ENCODE data around the gene DNAAF3. TPM values are rescaled to one million over a fixed set of nuclear protein-coding genes. Genes with fewer than 3 reads are reported as not detected.

Gene DNAAF3
- 3.9 and 4.9 TPM in 2 replicates for total RNA-seq (2022)
- percentile 25 among the genes with signal in this experiment for Bru-seq, nascent RNA
- BruChase-seq, experiment 1, labeled RNA remaining after a 6-hour chase: percentile 36 among the genes with signal in this experiment
- percentile 25 among the genes with signal in this experiment for BruChase-seq, experiment 2, labeled RNA remaining after a 2-hour chase
- long read RNA-seq, partial matches to known transcripts: 1 of 5 reads
- long read RNA-seq, other reads (novel, unspliced or antisense): 2 of 5 reads

GRCh38 chr19:55166530-55167268, at the start of gene DNAAF3:
Gene DNAAF3, minus strand, starts transcription at chr19:55166613. Its CDS starts 200 bp downstream, at chr19:55166413.
- peaks cover 10% of the 10 kb centered on the region for H3K4me1 Mint-ChIP-seq (ENCODE audit: insufficient read depth, unreplicated experiment)
- CTCF ChIA-PET: interaction anchor here (0.6 to 2.0 kb wide), 14 partner anchors 14 to 471 kb away, joined by 3 to 7 read pairs (median 4); partner anchors contain the start of genes PPP6R1 and TMEM238
- no TSS peak for BruUV-seq (replicated peaks)
- peak; percentile 100 for DNase-seq (ENCODE audit: unreplicated experiment)
- no peaks in the 10 kb centered on the region for H3K9me3 Mint-ChIP-seq (ENCODE audit: unreplicated experiment)
- intact Hi-C loops (cut with micrococcal nuclease): loop anchor here (1.0 to 5.0 kb wide), 4 partner anchors 20 to 91 kb away; partner anchors contain the start of gene PPP6R1
- no peak for TF ChIP-seq CTCF (IDR thresholded peaks at IDR 0.05; ENCODE audit: unreplicated experiment)
- H3K36me3 Mint-ChIP-seq (ENCODE audit: insufficient read depth, unreplicated experiment): no peaks in the 10 kb centered on the region
- peak within 1 kb of the TSS; percentile 93 for H3K27ac Mint-ChIP-seq (ENCODE audit: low read depth, unreplicated experiment)
- no peaks in the 10 kb centered on the region for H3K27me3 Mint-ChIP-seq (ENCODE audit: insufficient read depth, unreplicated experiment)
- peak within 1 kb of the TSS; percentile 84 for H3K4me3 Mint-ChIP-seq (ENCODE audit: unreplicated experiment)
- POLR2A ChIA-PET: interaction anchor here (0.8 to 3.3 kb wide), 15 partner anchors 9 to 310 kb away, joined by 3 to 21 read pairs (median 5); partner anchors contain the start of genes EPS8L1, HSPBP1, KMT5C and PPP1R12C

- Mint-ChIP-seq H3K27me3 (ENCODE audit: insufficient read depth, unreplicated experiment) (no peaks in the 10 kb centered on the region), H3K9me3 (ENCODE audit: unreplicated experiment) (peaks cover 9% of the 10 kb centered on the region), H3K27ac (ENCODE audit: low read depth, unreplicated experiment) (no peak overlapping the region), H3K4me3 (ENCODE audit: unreplicated experiment) (no peak overlapping the region), H3K36me3 (ENCODE audit: insufficient read depth, unreplicated experiment) (peaks cover 17% of the 10 kb centered on the region), H3K4me1 (ENCODE audit: insufficient read depth, unreplicated experiment) (peaks cover 29% of the 10 kb centered on the region)
- BruUV-seq (replicated peaks): no TSS peak
- no peak for DNase-seq (ENCODE audit: unreplicated experiment)
- ChIA-PET CTCF (interaction anchor here (0.7 kb wide), 1 partner anchor 33 kb away, joined by 3 read pairs; no protein-coding TSS in a partner anchor), POLR2A (interaction anchor here (4.6 kb wide), 1 partner anchor 15 kb away, joined by 16 read pairs; no protein-coding TSS in a partner anchor)
- intact Hi-C loops (cut with micrococcal nuclease): no loop called here
- TF ChIP-seq CTCF (IDR thresholded peaks at IDR 0.05; ENCODE audit: unreplicated experiment): no peak
Measured at GRCh38 chr19:55213547-55213946, 47.1 kb upstream of the DNAAF3 start.

GRCh38 chr19:55212447-55212846, 46.0 kb upstream of the DNAAF3 start:
- Mint-ChIP-seq H3K4me3 (ENCODE audit: unreplicated experiment) (no peak overlapping the region), H3K27me3 (ENCODE audit: insufficient read depth, unreplicated experiment) (no peaks in the 10 kb centered on the region), H3K9me3 (ENCODE audit: unreplicated experiment) (peaks cover 9% of the 10 kb centered on the region), H3K27ac (ENCODE audit: low read depth, unreplicated experiment) (no peak overlapping the region), H3K36me3 (ENCODE audit: insufficient read depth, unreplicated experiment) (peaks cover 17% of the 10 kb centered on the region), H3K4me1 (ENCODE audit: insufficient read depth, unreplicated experiment) (peaks cover 29% of the 10 kb centered on the region)
- ChIA-PET CTCF (interaction anchor here (0.6 kb wide), 1 partner anchor 157 kb away, joined by 3 read pairs; no protein-coding TSS in a partner anchor), POLR2A (interaction anchor here (0.7 to 4.6 kb wide), 2 partner anchors 14 to 265 kb away, joined by 4 to 16 read pairs; no protein-coding TSS in a partner anchor)
- BruUV-seq (replicated peaks): no TSS peak
- intact Hi-C loops (cut with micrococcal nuclease): no loop called here
- DNase-seq (ENCODE audit: unreplicated experiment): peak; percentile 57
- TF ChIP-seq CTCF (IDR thresholded peaks at IDR 0.05; ENCODE audit: unreplicated experiment): no peak

Measured in MCF 10A (cell line).